Putamen (tissue), 1 donor: ENCODE data around the gene DDR1.
"Not testable (repeated sequence)": the region's sequence is repeated elsewhere in the genome, so short reads cannot be mapped to it uniquely, and the experiment has no call there.

Source experiments
- DNase-seq: peaks from one replicate; pipeline ENCODE4 v3.0.0-alpha.2; 2016; ENCODE audit warnings: low spot score

The DDR1 gene

GRCh38 chr6:30854285-30855040, 29.9 kb upstream of the DDR1 start:
- no peak for DNase-seq

- DNase-seq = no peak
Observed at GRCh38 chr6:30855429-30856075, 28.8 kb upstream of the DDR1 start.

- no peak for DNase-seq
Observed at GRCh38 chr6:30857112-30857511, 27.2 kb upstream of the DDR1 start.

GRCh38 chr6:30857549-30857948, 26.8 kb upstream of the DDR1 start:
- no peak for DNase-seq

GRCh38 chr6:30859726-30860125, 24.6 kb upstream of the DDR1 start:
- not testable (repeated sequence) for DNase-seq

- no peak for DNase-seq
Observed at GRCh38 chr6:30861257-30862048, 22.9 kb upstream of the DDR1 start.

GRCh38 chr6:30862156-30862875, 22.0 kb upstream of the DDR1 start:
- DNase-seq = no peak

GRCh38 chr6:30864325-30864724, 20.0 kb upstream of the DDR1 start:
- no peak for DNase-seq

GRCh38 chr6:30869241-30869749, 15.0 kb upstream of the DDR1 start:
- not testable (repeated sequence) for DNase-seq

GRCh38 chr6:30870546-30870945, 13.8 kb upstream of the DDR1 start:
- no peak for DNase-seq

GRCh38 chr6:30871592-30872183, 12.6 kb upstream of the DDR1 start:
- DNase-seq = no peak

GRCh38 chr6:30873137-30873640, 11.1 kb upstream of the DDR1 start:
- no peak for DNase-seq

GRCh38 chr6:30873795-30874194, 10.5 kb upstream of the DDR1 start:
- DNase-seq = not testable (repeated sequence)

- no peak for DNase-seq
Observed at GRCh38 chr6:30875244-30876038, 8.9 kb upstream of the DDR1 start.

- no peak for DNase-seq
Observed at GRCh38 chr6:30876039-30876730, 8.1 kb upstream of the DDR1 start.

GRCh38 chr6:30877419-30878262, 6.7 kb upstream of the DDR1 start:
- peak; percentile 86 for DNase-seq

GRCh38 chr6:30879684-30880427, 4.5 kb upstream of the DDR1 start:
- DNase-seq = no peak

- peak; percentile 67 for DNase-seq
Observed at GRCh38 chr6:30880698-30881252, 3.5 kb upstream of the DDR1 start.
